ENCODE results near the gene BCKDK. TPM values are rescaled to one million over a fixed set of nuclear protein-coding genes. Genes with fewer than 3 reads are reported as not detected.
A peak's percentile ranks its signal among the peaks of the same experiment; 100 is the strongest.

Gene BCKDK
- total and polyA plus RNA-seq, 8 donors = 25.7 to 64.2 (median 33.2) TPM

- FAIRE-seq (no peak), DNase-seq (peak in 1 of 6 donors; percentile 8), ATAC-seq (no peak)
- H3K4me3 ChIP-seq = no peak overlapping the region
- 75 to 82% methylated on average over 14 of the region's 14 CpGs for WGBS, 2 donors
- no peaks in the 10 kb centered on the region for H3K4me1 ChIP-seq
- peaks cover 0 to 33% (median 19%) of the 10 kb centered on the region in 3 donors for H3K36me3 ChIP-seq
- H3K9me3 ChIP-seq = no peaks in the 10 kb centered on the region
- intact Hi-C loops (cut with DNase I) = loop anchor here in 1 of 3 donors (10.0 kb wide), 1 partner anchor 98 kb away; the partner anchor contains the start of gene HSD3B7
- no peaks in the 10 kb centered on the region for H3K27me3 ChIP-seq
- H3K27ac ChIP-seq = no peak overlapping the region
- no peak for TF ChIP-seq CTCF (IDR thresholded peaks at IDR 0.05)
Observed at GRCh38 chr16:31082368-31083045, 25.7 kb upstream of the BCKDK start.

- FAIRE-seq = no peak
- no peak overlapping the region for H3K4me3 ChIP-seq
- H3K27ac ChIP-seq = no peak overlapping the region
- intact Hi-C loops (cut with DNase I) = loop anchor here in 1 of 3 donors (10.0 kb wide), 1 partner anchor 98 kb away; the partner anchor contains the start of gene HSD3B7
- H3K4me1 ChIP-seq = no peaks in the 10 kb centered on the region
- H3K27me3 ChIP-seq = no peaks in the 10 kb centered on the region
- H3K9me3 ChIP-seq = no peaks in the 10 kb centered on the region
- TF ChIP-seq CTCF (IDR thresholded peaks at IDR 0.05) = no peak
- DNase-seq = no peak
- WGBS, 2 donors = 71% methylated on average over 9 of the region's 9 CpGs
- no peak for ATAC-seq
- peaks cover 0 to 29% (median 14%) of the 10 kb centered on the region in 3 donors for H3K36me3 ChIP-seq
Observed at GRCh38 chr16:31083081-31083480, 25.1 kb upstream of the BCKDK start.

- H3K4me3 ChIP-seq = no peak overlapping the region
- no peak overlapping the region for H3K27ac ChIP-seq
- FAIRE-seq = no peak
- H3K36me3 ChIP-seq = peaks cover 0 to 24% (median 13%) of the 10 kb centered on the region in 3 donors
- intact Hi-C loops (cut with DNase I) = loop anchor here in 1 of 3 donors (10.0 kb wide), 1 partner anchor 99 kb away; the partner anchor contains the start of gene HSD3B7
- TF ChIP-seq CTCF (IDR thresholded peaks at IDR 0.05) = no peak
- no peaks in the 10 kb centered on the region for H3K4me1 ChIP-seq
- no peak for ATAC-seq
- DNase-seq = no peak
- 73 to 77% methylated on average over 5 of the region's 5 CpGs for WGBS, 2 donors
- H3K27me3 ChIP-seq = no peaks in the 10 kb centered on the region
- no peaks in the 10 kb centered on the region for H3K9me3 ChIP-seq
Observed at GRCh38 chr16:31083556-31083955, 24.6 kb upstream of the BCKDK start.

- no peaks in the 10 kb centered on the region for H3K4me1 ChIP-seq
- no peaks in the 10 kb centered on the region for H3K27me3 ChIP-seq
- no peak overlapping the region for H3K27ac ChIP-seq
- FAIRE-seq (no peak), DNase-seq (peak in 1 of 6 donors; percentile 10), ATAC-seq (no peak)
- peaks cover 0 to 20% (median 13%) of the 10 kb centered on the region in 3 donors for H3K36me3 ChIP-seq
- TF ChIP-seq CTCF (IDR thresholded peaks at IDR 0.05) = no peak
- 89 to 91% methylated on average over 13 of the region's 13 CpGs for WGBS, 2 donors
- H3K9me3 ChIP-seq = no peaks in the 10 kb centered on the region
- intact Hi-C loops (cut with DNase I) = loop anchor here in 1 of 3 donors (10.0 kb wide), 1 partner anchor 99 kb away; the partner anchor contains the start of gene HSD3B7
- H3K4me3 ChIP-seq = no peak overlapping the region
Observed at GRCh38 chr16:31083981-31084380, 24.2 kb upstream of the BCKDK start.

Measured in pancreas (tissue), 10 donors.